Measurements from ENCODE around the gene ING1. TPM values are rescaled to one million over a fixed set of nuclear protein-coding genes. Genes with fewer than 3 reads are reported as not detected.

The ING1 gene
- total RNA-seq, 1 experiment from 2014 or later: 17.9 TPM

- DNase-seq: peak; percentile 26
- TF ChIP-seq CTCF (conservative IDR thresholded peaks at IDR 0.05; ENCODE audit: low read depth, low read length) (peak; percentile 50), EZH2 (IDR thresholded peaks at IDR 0.05; ENCODE audit: low read length, unreplicated experiment) (no peak), EZH2phosphoT487 (IDR thresholded peaks at IDR 0.05; ENCODE audit: borderline replicate concordance, low read length) (no peak)
- POLR2A ChIA-PET (ENCODE audit: unreplicated experiment): no interaction called here
- Histone ChIP-seq H3K4me2 (ENCODE audit: low read length) (no peak overlapping the region), H3K4me3 (ENCODE audit: low read length) (no peak overlapping the region), H3K27ac (ENCODE audit: low read length) (no peak overlapping the region), H3K9me2 (replicated peaks; ENCODE audit: low read length) (no peaks in the 10 kb centered on the region), H3K9me3 (ENCODE audit: low read length) (no peaks in the 10 kb centered on the region), H2AFZ (ENCODE audit: low read length) (no peak overlapping the region), H3K4me1 (ENCODE audit: insufficient read depth, low read length) (no peaks in the 10 kb centered on the region), H3K36me3 (ENCODE audit: low read depth, low read length) (peaks cover 17% of the 10 kb centered on the region), H3K9ac (ENCODE audit: low read length) (no peak overlapping the region), H4K20me1 (ENCODE audit: low read length) (no peaks in the 10 kb centered on the region), H3K27me3 (ENCODE audit: low read length) (no peaks in the 10 kb centered on the region), H3F3A (ENCODE audit: low read length, unreplicated experiment) (no peaks in the 10 kb centered on the region), H3K79me2 (ENCODE audit: low read length) (no peaks in the 10 kb centered on the region)
- intact Hi-C loops (cut with micrococcal nuclease): no loop called here
- CTCF ChIA-PET: interaction anchor here (0.8 kb wide), 1 partner anchor 36 kb away, joined by 3 read pairs; no protein-coding TSS in a partner anchor
- peak; percentile 55 for ATAC-seq
- no TSS peak for BruUV-seq (replicated peaks)
Measured at GRCh38 chr13:110680852-110681251, 32.6 kb upstream of the ING1 start.

- no peaks in the 10 kb centered on the region for H3K4me1 ChIP-seq (ENCODE audit: insufficient read depth, low read length)
- H3K9ac ChIP-seq (ENCODE audit: low read length): no peak overlapping the region
- no peaks in the 10 kb centered on the region for H3K9me2 ChIP-seq (replicated peaks; ENCODE audit: low read length)
- no peak for DNase-seq
- peaks cover 17% of the 10 kb centered on the region; the same call in 1 of the 2 replicates for H3K36me3 ChIP-seq (ENCODE audit: low read depth, low read length)
- H3K79me2 ChIP-seq (ENCODE audit: low read length): no peaks in the 10 kb centered on the region
- TF ChIP-seq EZH2 (IDR thresholded peaks at IDR 0.05; ENCODE audit: low read length, unreplicated experiment) (no peak), CTCF (conservative IDR thresholded peaks at IDR 0.05; ENCODE audit: low read depth, low read length) (no peak), EZH2phosphoT487 (IDR thresholded peaks at IDR 0.05; ENCODE audit: borderline replicate concordance, low read length) (no peak)
- no peak overlapping the region for H3K4me2 ChIP-seq (ENCODE audit: low read length)
- ATAC-seq: no peak
- no peaks in the 10 kb centered on the region for H3K27me3 ChIP-seq (ENCODE audit: low read length)
- no peaks in the 10 kb centered on the region for H4K20me1 ChIP-seq (ENCODE audit: low read length)
- ChIA-PET CTCF (no interaction called here), POLR2A (ENCODE audit: unreplicated experiment) (no interaction called here)
- H2AFZ ChIP-seq (ENCODE audit: low read length): no peak overlapping the region
- no TSS peak for BruUV-seq (replicated peaks)
- no peaks in the 10 kb centered on the region for H3F3A ChIP-seq (ENCODE audit: low read length, unreplicated experiment)
- no peak overlapping the region for H3K27ac ChIP-seq (ENCODE audit: low read length)
- H3K9me3 ChIP-seq (ENCODE audit: low read length): no peaks in the 10 kb centered on the region
- no peak overlapping the region for H3K4me3 ChIP-seq (ENCODE audit: low read length)
- intact Hi-C loops (cut with micrococcal nuclease): no loop called here
Measured at GRCh38 chr13:110681868-110682550, 31.5 kb upstream of the ING1 start.

GRCh38 chr13:110682746-110683145, 30.8 kb upstream of the ING1 start:
- peaks cover 17% of the 10 kb centered on the region; the same call in 1 of the 2 replicates for H3K36me3 ChIP-seq (ENCODE audit: low read depth, low read length)
- no peak overlapping the region for H3K4me3 ChIP-seq (ENCODE audit: low read length)
- intact Hi-C loops (cut with micrococcal nuclease): loop anchor here (1.0 kb wide), 1 partner anchor 137 kb away; no protein-coding TSS in a partner anchor
- H3F3A ChIP-seq (ENCODE audit: low read length, unreplicated experiment): no peaks in the 10 kb centered on the region
- H2AFZ ChIP-seq (ENCODE audit: low read length): no peak overlapping the region
- H3K27me3 ChIP-seq (ENCODE audit: low read length): no peaks in the 10 kb centered on the region
- TF ChIP-seq EZH2 (IDR thresholded peaks at IDR 0.05; ENCODE audit: low read length, unreplicated experiment) (no peak), EZH2phosphoT487 (IDR thresholded peaks at IDR 0.05; ENCODE audit: borderline replicate concordance, low read length) (no peak), CTCF (conservative IDR thresholded peaks at IDR 0.05; ENCODE audit: low read depth, low read length) (no peak)
- no peak overlapping the region for H3K27ac ChIP-seq (ENCODE audit: low read length)
- H3K9ac ChIP-seq (ENCODE audit: low read length): no peak overlapping the region
- H3K79me2 ChIP-seq (ENCODE audit: low read length): no peaks in the 10 kb centered on the region
- H3K9me3 ChIP-seq (ENCODE audit: low read length): no peaks in the 10 kb centered on the region
- H4K20me1 ChIP-seq (ENCODE audit: low read length): no peaks in the 10 kb centered on the region
- H3K4me1 ChIP-seq (ENCODE audit: insufficient read depth, low read length): no peaks in the 10 kb centered on the region
- ChIA-PET CTCF (interaction anchor here (0.6 to 1.4 kb wide), 2 partner anchors 16 to 187 kb away, joined by 3 read pairs; no protein-coding TSS in a partner anchor), POLR2A (ENCODE audit: unreplicated experiment) (no interaction called here)
- BruUV-seq (replicated peaks): no TSS peak
- ATAC-seq: no peak
- DNase-seq: no peak
- H3K9me2 ChIP-seq (replicated peaks; ENCODE audit: low read length): no peaks in the 10 kb centered on the region
- H3K4me2 ChIP-seq (ENCODE audit: low read length): no peak overlapping the region
